SK-N-SH treated with all-trans-retinoic acid at 6 μM for 48 hours (cell line): ENCODE results near the gene DPP9.

Experiments
- ATAC-seq: fragments of 200-7000 bp; cut with Tn5 transposase; 3 replicates; pipeline ENCODE4 v1.9.1; 2020; ENCODE audit warnings: mild to moderate bottlenecking, moderate library complexity
- ARNTL ChIP-seq: fragments of 450-650 bp; formaldehyde crosslinking; IDR thresholded peaks from 2 replicates; pipeline ENCODE4 v1.5.0; 2020; ENCODE audit warnings: low read depth, mild to moderate bottlenecking, moderate library complexity, borderline replicate concordance
- BACH2 ChIP-seq: fragments of 250-450 bp; sonication (Bioruptor Pico); IDR thresholded peaks from 2 replicates; pipeline ENCODE4 v1.9.0; 2021; ENCODE audit warnings: mild to moderate bottlenecking, borderline replicate concordance
- CREB5 ChIP-seq: fragments of 250-450 bp; sonication (Bioruptor Pico); IDR thresholded peaks from 2 replicates; pipeline ENCODE4 v1.5.1; 2020; ENCODE audit warnings: low read depth, mild to moderate bottlenecking, moderate library complexity
- CSDC2 ChIP-seq: fragments of 250-450 bp; sonication (Bioruptor Pico); IDR thresholded peaks from 2 replicates; pipeline ENCODE4 v1.5.0; 2020; ENCODE audit warnings: mild to moderate bottlenecking, moderate library complexity
- GLIS3 ChIP-seq: fragments of 250-450 bp; sonication (Bioruptor Pico); IDR thresholded peaks from 2 replicates; pipeline ENCODE4 v1.5.0; 2020; ENCODE audit warnings: mild to moderate bottlenecking, moderate library complexity
- ISL1 ChIP-seq: fragments of 250-450 bp; sonication (Bioruptor Pico); IDR thresholded peaks from 2 replicates; pipeline ENCODE4 v2.1.2; 2022; ENCODE audit warnings: mild to moderate bottlenecking, moderate library complexity
- OSR1 ChIP-seq: fragments of 250-450 bp; sonication (Bioruptor Pico); IDR thresholded peaks from 2 replicates; pipeline ENCODE4 v1.8.0; 2022; ENCODE audit warnings: moderate library complexity, mild to moderate bottlenecking, inconsistent platforms
- PATZ1 ChIP-seq: fragments of 250-450 bp; sonication (Bioruptor Pico); IDR thresholded peaks from 2 replicates; pipeline ENCODE4 v1.8.0; 2020; ENCODE audit warnings: mild to moderate bottlenecking, moderate library complexity, borderline replicate concordance
- PPARA ChIP-seq: fragments of 250-450 bp; sonication (Bioruptor Pico); IDR thresholded peaks from 2 replicates; pipeline ENCODE4 v1.5.0; 2020; ENCODE audit warnings: mild to moderate bottlenecking, borderline replicate concordance
- RARB ChIP-seq: fragments of 250-450 bp; sonication (Bioruptor Pico); IDR thresholded peaks from 2 replicates; pipeline ENCODE4 v1.8.0; 2021; ENCODE audit warnings: mild to moderate bottlenecking, moderate library complexity
- SNAI2 ChIP-seq: fragments of 250-450 bp; sonication (Bioruptor Pico); IDR thresholded peaks from 2 replicates; pipeline ENCODE4 v1.5.0; 2020; ENCODE audit warnings: mild to moderate bottlenecking, moderate library complexity
- TOX ChIP-seq: fragments of 250-450 bp; sonication (Bioruptor Pico); IDR thresholded peaks from 2 replicates; pipeline ENCODE4 v1.8.0; 2021; ENCODE audit warnings: mild to moderate bottlenecking, moderate library complexity, borderline replicate concordance
- TSHZ2 ChIP-seq: fragments of 250-450 bp; sonication (Bioruptor Pico); IDR thresholded peaks from 2 replicates; pipeline ENCODE4 v1.5.0; 2020; ENCODE audit warnings: mild to moderate bottlenecking, moderate library complexity
- ZFP3 ChIP-seq: fragments of 250-450 bp; sonication (Bioruptor Pico); IDR thresholded peaks from 2 replicates; pipeline ENCODE4 v1.5.0; 2020; ENCODE audit warnings: mild to moderate bottlenecking, moderate library complexity
- ZFP30 ChIP-seq: fragments of 450-650 bp; formaldehyde crosslinking; IDR thresholded peaks from 2 replicates; pipeline ENCODE4 v1.5.0; 2022; ENCODE audit warnings: mild to moderate bottlenecking, moderate library complexity
- ZNF565 ChIP-seq: fragments of 450-650 bp; formaldehyde crosslinking; conservative IDR thresholded peaks from 2 replicates; pipeline ENCODE4 v1.5.0; 2020; ENCODE audit warnings: low read depth, mild to moderate bottlenecking, moderate library complexity
- ZNF70 ChIP-seq: fragments of 450-650 bp; formaldehyde crosslinking; IDR thresholded peaks from 2 replicates; pipeline ENCODE4 v1.5.0; 2020; ENCODE audit warnings: mild to moderate bottlenecking, moderate library complexity
- ZNF8 ChIP-seq: fragments of 450-650 bp; formaldehyde crosslinking; IDR thresholded peaks from 2 replicates; pipeline ENCODE4 v1.5.0; 2020; ENCODE audit warnings: mild to moderate bottlenecking, moderate library complexity

Gene DPP9

GRCh38 chr19:4730740-4731171, 7.1 kb upstream of the DPP9 start (continued):
- TF ChIP-seq PATZ1 (CRISPR knock-in tag) (no peak), CSDC2 (CRISPR knock-in tag) (no peak), ARNTL (CRISPR knock-in tag) (no peak), ZNF8 (CRISPR knock-in tag) (no peak)

- ATAC-seq, result no peak
- TF ChIP-seq CSDC2 (CRISPR knock-in tag) (no peak), ZFP30 (no peak), CREB5 (CRISPR knock-in tag) (no peak), OSR1 (no peak), GLIS3 (CRISPR knock-in tag) (no peak), ARNTL (CRISPR knock-in tag) (no peak), TOX (CRISPR knock-in tag) (no peak)
Observed at GRCh38 chr19:4728871-4729270, 5.2 kb upstream of the DPP9 start.

GRCh38 chr19:4722671-4723594, 709 bp downstream of the DPP9 start:
- TF ChIP-seq PPARA (CRISPR knock-in tag), result no peak
- no peak for TF ChIP-seq OSR1
- TF ChIP-seq ZFP3 (CRISPR knock-in tag), result no peak
- TF ChIP-seq CREB5 (CRISPR knock-in tag), result no peak
- no peak for TF ChIP-seq ZFP30
- no peak for TF ChIP-seq ZNF70 (CRISPR knock-in tag)
- TF ChIP-seq BACH2 (CRISPR knock-in tag), result no peak
- no peak for TF ChIP-seq SNAI2 (CRISPR knock-in tag)
- TF ChIP-seq GLIS3 (CRISPR knock-in tag), result no peak
- TF ChIP-seq TOX (CRISPR knock-in tag), result no peak
- TF ChIP-seq PATZ1 (CRISPR knock-in tag), result no peak
- TF ChIP-seq ZNF8 (CRISPR knock-in tag), result no peak
- TF ChIP-seq RARB, result no peak
- TF ChIP-seq ARNTL (CRISPR knock-in tag), result no peak
- TF ChIP-seq ISL1 (CRISPR knock-in tag), result no peak
- TF ChIP-seq TSHZ2, result no peak
- TF ChIP-seq ZNF565 (CRISPR knock-in tag), result no peak
- ATAC-seq, result no peak; the same call in 2 of the 3 replicates
